ENCODE data around the gene MEF2B. TPM values are rescaled to one million over a fixed set of nuclear protein-coding genes. Genes with fewer than 3 reads are reported as not detected.

The MEF2B gene
- total RNA-seq, result 1 to 10 TPM in 2 of 9 donors, under 1 TPM in 4, not detected in 3; 0.42 to 3.7 (median 0.76) TPM
- 1 to 10 TPM in 2 of 3 donors, not detected in 1; 3.3 to 6.0 TPM for polyA plus RNA-seq
- long read RNA-seq, donor 1, result 0 reads
- long read RNA-seq, donor 2, result 0 reads
- long read RNA-seq, donor 3, result 0 reads
- long read RNA-seq, donor 4, result 0 reads
- long read RNA-seq, donor 5, result 0 reads
- long read RNA-seq, donor 6, result 0 reads
- long read RNA-seq, donor 7, result 0 reads
- long read RNA-seq, donor 8, result 0 reads
- long read RNA-seq, donor 9, result 0 reads
- long read RNA-seq, donor 10, result 0 reads

DNA sequence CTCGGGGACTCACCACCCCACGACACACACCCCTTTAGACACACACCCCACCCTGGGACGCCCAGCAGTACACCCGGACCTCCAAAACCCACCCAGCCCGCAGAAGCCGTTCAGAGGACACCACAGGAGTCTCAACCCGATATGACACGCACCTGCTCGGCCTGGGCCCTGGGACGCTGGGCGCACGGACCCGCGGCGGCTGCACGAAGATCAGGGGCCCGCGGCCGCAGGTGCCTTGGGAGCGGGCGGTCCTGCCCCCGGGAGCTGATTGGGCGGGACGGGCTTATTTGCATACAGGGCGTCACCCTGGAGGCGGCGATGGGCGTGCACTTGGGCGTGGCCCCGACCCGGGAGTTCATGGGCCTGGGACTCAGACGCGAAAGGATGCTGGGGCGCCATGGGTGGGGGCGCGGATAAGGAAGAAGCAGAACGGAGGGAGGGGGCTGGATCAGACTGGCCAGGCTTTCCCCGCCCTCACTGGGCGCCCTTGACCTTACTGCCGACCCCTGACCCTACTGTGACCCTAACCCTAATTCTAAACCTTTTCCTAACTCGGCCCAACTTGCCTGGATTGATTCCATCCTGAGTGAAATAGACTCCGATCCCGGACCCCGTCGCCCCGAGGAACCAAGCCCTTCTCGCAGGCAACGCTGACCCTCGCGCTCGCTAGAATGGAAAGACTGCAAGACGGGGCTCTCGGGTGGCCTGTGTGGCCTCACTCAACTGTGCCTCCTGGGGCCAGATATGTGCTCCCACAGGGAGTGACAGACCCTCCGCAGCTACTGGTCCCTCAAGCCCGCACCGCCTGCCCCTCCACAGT, at the start of gene MEF2B:
TSS of gene MEF2B (minus strand) at position 211 of the 820 bp plus-strand sequence. CDS start 19,528 bp downstream, outside the sequence.
- WGBS, 4 donors, result 15 to 40% (median 29%) methylated on average over 20 to 56 of the region's 56 CpGs
- Histone ChIP-seq H3K27me3 (no peaks in the 10 kb centered on the region), H3K4me3 (no peak within 1 kb of the TSS), H3K36me3 (replicated peaks in 1 of 2) (no peaks in the 10 kb centered on the region), H3K27ac (no peak within 1 kb of the TSS), H3K9me3 (replicated peaks in 1 of 3) (no peaks in the 10 kb centered on the region), H3K4me1 (replicated peaks in 1 of 2) (peaks cover 3 to 10% of the 10 kb centered on the region in 2 donors)
- DNase-seq, result peak; percentile 74 to 89 (median 81)
- TF ChIP-seq POLR2A (IDR thresholded peaks at IDR 0.05), result no peak
- TF ChIP-seq CTCF (IDR thresholded peaks at IDR 0.05), result no peak
- intact Hi-C loops (cut with DNase I), result no loop called here

- TF ChIP-seq CTCF (IDR thresholded peaks at IDR 0.05) (no peak), POLR2A (IDR thresholded peaks at IDR 0.05) (no peak)
- Histone ChIP-seq H3K27me3 (no peaks in the 10 kb centered on the region), H3K36me3 (replicated peaks in 1 of 2) (no peaks in the 10 kb centered on the region), H3K27ac (no peak overlapping the region), H3K4me1 (replicated peaks in 1 of 2) (no peaks in the 10 kb centered on the region), H3K9me3 (replicated peaks in 1 of 3) (no peaks in the 10 kb centered on the region), H3K4me3 (no peak overlapping the region)
- WGBS, 4 donors, result 82 to 85% (median 83%) methylated on average over 14 to 21 of the region's 21 CpGs
- no peak for DNase-seq
- intact Hi-C loops (cut with DNase I), result no loop called here
Observed at GRCh38 chr19:19218911-19219310, 48.8 kb upstream of the MEF2B start.

DNA sequence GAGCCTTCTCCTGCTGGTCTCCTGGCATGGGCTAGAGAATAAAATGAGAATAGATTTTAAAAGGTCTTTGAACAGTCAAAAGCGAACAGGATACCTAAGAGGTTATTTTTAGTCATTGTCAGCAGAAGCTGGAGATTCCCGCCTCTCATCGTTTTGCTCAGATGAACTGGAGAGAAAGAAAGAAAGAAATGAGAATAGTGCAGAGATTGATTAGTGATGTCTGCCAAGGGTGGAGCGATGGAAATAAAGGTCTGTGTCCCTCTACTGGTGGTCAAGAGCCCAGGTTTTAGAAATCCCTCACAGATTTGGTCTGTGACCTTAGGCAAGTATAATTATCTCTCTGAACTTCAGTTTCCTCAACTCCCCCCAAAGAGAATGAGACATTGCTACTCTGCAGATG, 47.0 kb upstream of the MEF2B start:
- Histone ChIP-seq H3K9me3 (replicated peaks in 1 of 3) (no peaks in the 10 kb centered on the region), H3K27me3 (peaks cover 10% of the 10 kb centered on the region), H3K4me1 (replicated peaks in 1 of 2) (no peaks in the 10 kb centered on the region), H3K27ac (no peak overlapping the region), H3K4me3 (no peak overlapping the region), H3K36me3 (replicated peaks in 1 of 2) (no peaks in the 10 kb centered on the region)
- intact Hi-C loops (cut with DNase I), result no loop called here
- 46 to 57% (median 55%) methylated on average over 4 of the region's 4 CpGs for WGBS, 4 donors
- no peak for DNase-seq
- TF ChIP-seq CTCF (IDR thresholded peaks at IDR 0.05), result no peak
- TF ChIP-seq POLR2A (IDR thresholded peaks at IDR 0.05), result no peak

DNA sequence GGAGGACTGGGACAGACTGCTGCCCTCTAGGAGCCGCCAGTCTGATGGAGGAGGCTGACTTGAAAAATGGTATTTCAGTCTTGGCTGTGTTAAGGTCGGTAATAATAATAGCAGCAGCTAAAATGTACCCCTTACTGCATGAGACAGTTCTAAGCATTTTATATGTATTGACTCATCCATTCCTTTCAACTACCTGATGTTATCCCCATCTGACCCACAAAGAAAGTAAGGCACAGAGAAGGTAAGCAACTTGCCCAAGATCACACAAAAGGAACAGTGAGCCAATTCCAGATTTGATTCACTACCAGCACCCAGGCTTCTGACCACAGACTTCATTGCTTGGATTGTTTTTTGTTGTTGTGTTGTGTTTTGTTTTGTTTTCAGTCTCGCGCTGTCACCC, 45.7 kb upstream of the MEF2B start:
- Histone ChIP-seq H3K4me1 (replicated peaks in 1 of 2) (no peaks in the 10 kb centered on the region), H3K27ac (no peak overlapping the region), H3K27me3 (peaks cover 22% of the 10 kb centered on the region), H3K36me3 (replicated peaks in 1 of 2) (no peaks in the 10 kb centered on the region), H3K4me3 (no peak overlapping the region), H3K9me3 (replicated peaks in 1 of 3) (no peaks in the 10 kb centered on the region)
- no peak for TF ChIP-seq POLR2A (IDR thresholded peaks at IDR 0.05)
- no peak for TF ChIP-seq CTCF (IDR thresholded peaks at IDR 0.05)
- WGBS, 4 donors, result 64 to 74% (median 69%) methylated on average over 4 of the region's 4 CpGs
- intact Hi-C loops (cut with DNase I), result no loop called here
- DNase-seq, result no peak

Data from adrenal gland (tissue), 19 donors.